Breast epithelium (tissue), 3 donors: Measurements from ENCODE around the gene GCC1.

ENCODE experiments used
- POLR2A ChIP-seq: fragments of 450-650 bp; IDR thresholded peaks from one replicate; pipeline ENCODE4 v1.6.1; 2016; ENCODE audit warnings: antibody characterized with exemption, mild to moderate bottlenecking, moderate library complexity
- POLR2AphosphoS5 ChIP-seq, 3 donors: sonication (generic); formaldehyde crosslinking; IDR thresholded peaks; one replicate each; pipeline ENCODE4 v1.6.1; 2017; ENCODE audit warnings: antibody characterized with exemption in 3 of 3
- TF ChIP-seq, protein P1 (sequence below), 3 donors: fragments of 450-650 bp; IDR thresholded peaks; one replicate each; pipeline ENCODE4 v1.5.1; 2016 to 2017; ENCODE audit warnings: antibody characterized with exemption in 3 of 3, mild to moderate bottlenecking in 3 of 3, moderate library complexity in 3 of 3

DNA sequence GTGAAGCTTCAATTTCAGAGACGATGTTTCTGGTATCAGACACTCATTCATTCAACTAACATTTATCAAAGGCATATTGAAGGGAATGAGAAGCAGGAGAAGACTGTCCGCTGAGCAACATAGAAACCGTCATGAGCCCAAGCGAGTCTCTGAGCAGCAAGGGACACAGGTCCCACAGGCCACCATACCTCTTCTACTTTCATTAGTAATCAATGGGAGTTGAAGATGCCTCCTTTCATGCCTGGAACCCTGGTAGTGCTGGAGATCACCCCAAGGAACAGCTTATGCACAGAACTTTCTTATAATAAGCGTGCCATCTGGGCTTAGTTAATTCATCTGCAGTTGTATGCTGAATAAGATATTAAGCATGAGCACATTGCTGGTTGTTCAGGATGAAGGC, 31.3 kb upstream of the GCC1 start:
- TF ChIP-seq, protein P1, sequence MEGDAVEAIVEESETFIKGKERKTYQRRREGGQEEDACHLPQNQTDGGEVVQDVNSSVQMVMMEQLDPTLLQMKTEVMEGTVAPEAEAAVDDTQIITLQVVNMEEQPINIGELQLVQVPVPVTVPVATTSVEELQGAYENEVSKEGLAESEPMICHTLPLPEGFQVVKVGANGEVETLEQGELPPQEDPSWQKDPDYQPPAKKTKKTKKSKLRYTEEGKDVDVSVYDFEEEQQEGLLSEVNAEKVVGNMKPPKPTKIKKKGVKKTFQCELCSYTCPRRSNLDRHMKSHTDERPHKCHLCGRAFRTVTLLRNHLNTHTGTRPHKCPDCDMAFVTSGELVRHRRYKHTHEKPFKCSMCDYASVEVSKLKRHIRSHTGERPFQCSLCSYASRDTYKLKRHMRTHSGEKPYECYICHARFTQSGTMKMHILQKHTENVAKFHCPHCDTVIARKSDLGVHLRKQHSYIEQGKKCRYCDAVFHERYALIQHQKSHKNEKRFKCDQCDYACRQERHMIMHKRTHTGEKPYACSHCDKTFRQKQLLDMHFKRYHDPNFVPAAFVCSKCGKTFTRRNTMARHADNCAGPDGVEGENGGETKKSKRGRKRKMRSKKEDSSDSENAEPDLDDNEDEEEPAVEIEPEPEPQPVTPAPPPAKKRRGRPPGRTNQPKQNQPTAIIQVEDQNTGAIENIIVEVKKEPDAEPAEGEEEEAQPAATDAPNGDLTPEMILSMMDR (IDR thresholded peaks at IDR 0.05): no peak
- no peak for TF ChIP-seq POLR2A
- no peak for TF ChIP-seq POLR2AphosphoS5 (IDR thresholded peaks at IDR 0.05)
